ENCODE measurements around the gene ADAMTSL5. TPM values are rescaled to one million over a fixed set of nuclear protein-coding genes. Genes with fewer than 3 reads are reported as not detected.

The ADAMTSL5 gene
- total and polyA plus RNA-seq, 3 experiments from 2014 or later = 1.0 to 2.7 (median 2.3) TPM

GRCh38 chr19:1513499-1514294 lies 878 bp upstream of the ADAMTSL5 start:
- peak; percentile 54 to 77 (median 63) for DNase-seq
- Mint-ChIP-seq H3K9me3 (no peaks in the 10 kb centered on the region), H3K4me3 (peak overlapping the region in 4 of 7 donors; percentile 22 to 72 (median 34)), H3K27me3 (peaks cover 6 to 23% of the 10 kb centered on the region in 2 donors), H3K36me3 (no peaks in the 10 kb centered on the region), H3K4me1 (peaks cover 6 to 10% (median 6%) of the 10 kb centered on the region in 3 donors), H3K27ac (peak overlapping the region in 1 of 8 donors; percentile 66)
- Histone ChIP-seq H3K27ac (ENCODE audit: low read depth, low read length) (no peak overlapping the region), H3K27me3 (ENCODE audit: insufficient read depth, low read length, poor library complexity, severe bottlenecking) (no peaks in the 10 kb centered on the region), H3K9me3 (ENCODE audit: low read length) (no peaks in the 10 kb centered on the region), H3K36me3 (ENCODE audit: insufficient read depth, low read length) (no peaks in the 10 kb centered on the region), H3K4me1 (ENCODE audit: insufficient read depth, low read length) (peaks cover 9% of the 10 kb centered on the region), H3K4me3 (ENCODE audit: low read length) (no peak overlapping the region)
- ChIA-PET POLR2A (no interaction called here), CTCF (interaction anchor here (1.0 kb wide), 2 partner anchors 12 to 47 kb away, joined by 3 to 5 read pairs; no protein-coding TSS in a partner anchor)

GRCh38 chr19:1511318-1512317 lies 1.2 kb downstream of the ADAMTSL5 start:
- Histone ChIP-seq H3K4me3 (ENCODE audit: low read length) (peak overlapping the region; percentile 47), H3K27ac (ENCODE audit: low read depth, low read length) (no peak overlapping the region), H3K36me3 (ENCODE audit: insufficient read depth, low read length) (no peaks in the 10 kb centered on the region), H3K27me3 (ENCODE audit: insufficient read depth, low read length, poor library complexity, severe bottlenecking) (no peaks in the 10 kb centered on the region), H3K9me3 (ENCODE audit: low read length) (no peaks in the 10 kb centered on the region), H3K4me1 (ENCODE audit: insufficient read depth, low read length) (peaks cover 16% of the 10 kb centered on the region)
- peaks cover 12 to 16% (median 14%) of the 10 kb centered on the region in 3 donors for H3K4me1 Mint-ChIP-seq
- no peaks in the 10 kb centered on the region for H3K9me3 Mint-ChIP-seq
- H3K4me3 Mint-ChIP-seq = peak overlapping the region; percentile 44 to 75 (median 68)
- peaks cover 10 to 30% of the 10 kb centered on the region in 2 donors for H3K27me3 Mint-ChIP-seq
- CTCF ChIA-PET = interaction anchor here (0.6 to 1.4 kb wide), 2 partner anchors 40 to 200 kb away, joined by 3 to 5 read pairs; no protein-coding TSS in a partner anchor
- H3K27ac Mint-ChIP-seq = no peak overlapping the region
- POLR2A ChIA-PET = no interaction called here
- H3K36me3 Mint-ChIP-seq = no peaks in the 10 kb centered on the region
- DNase-seq = no peak

- Mint-ChIP-seq H3K36me3 (no peaks in the 10 kb centered on the region), H3K4me1 (peaks cover 15 to 18% (median 16%) of the 10 kb centered on the region in 3 donors), H3K27ac (peak overlapping the region in 1 of 8 donors; percentile 70), H3K4me3 (peak overlapping the region in 2 of 7 donors; percentile 68 to 72), H3K27me3 (peaks cover 10 to 29% of the 10 kb centered on the region in 2 donors), H3K9me3 (no peaks in the 10 kb centered on the region)
- DNase-seq = no peak
- Histone ChIP-seq H3K4me3 (ENCODE audit: low read length) (no peak overlapping the region), H3K36me3 (ENCODE audit: insufficient read depth, low read length) (no peaks in the 10 kb centered on the region), H3K4me1 (ENCODE audit: insufficient read depth, low read length) (peaks cover 16% of the 10 kb centered on the region), H3K9me3 (ENCODE audit: low read length) (no peaks in the 10 kb centered on the region), H3K27ac (ENCODE audit: low read depth, low read length) (no peak overlapping the region), H3K27me3 (ENCODE audit: insufficient read depth, low read length, poor library complexity, severe bottlenecking) (no peaks in the 10 kb centered on the region)
- ChIA-PET POLR2A (no interaction called here), CTCF (no interaction called here)
Measured at GRCh38 chr19:1510807-1511206, 2.0 kb downstream of the ADAMTSL5 start.

GRCh38 chr19:1510442-1510806 lies 2.4 kb downstream of the ADAMTSL5 start:
- peaks cover 14 to 32% of the 10 kb centered on the region in 2 donors for H3K27me3 Mint-ChIP-seq
- ChIA-PET CTCF (no interaction called here), POLR2A (no interaction called here)
- Histone ChIP-seq H3K4me1 (ENCODE audit: insufficient read depth, low read length) (peaks cover 16% of the 10 kb centered on the region), H3K27ac (ENCODE audit: low read depth, low read length) (no peak overlapping the region), H3K4me3 (ENCODE audit: low read length) (no peak overlapping the region), H3K27me3 (ENCODE audit: insufficient read depth, low read length, poor library complexity, severe bottlenecking) (no peaks in the 10 kb centered on the region), H3K36me3 (ENCODE audit: insufficient read depth, low read length) (no peaks in the 10 kb centered on the region), H3K9me3 (ENCODE audit: low read length) (no peaks in the 10 kb centered on the region)
- H3K36me3 Mint-ChIP-seq = no peaks in the 10 kb centered on the region
- no peak overlapping the region for H3K27ac Mint-ChIP-seq
- H3K4me1 Mint-ChIP-seq = peaks cover 16 to 21% (median 18%) of the 10 kb centered on the region in 3 donors
- H3K4me3 Mint-ChIP-seq = no peak overlapping the region
- DNase-seq = no peak
- H3K9me3 Mint-ChIP-seq = no peaks in the 10 kb centered on the region

GRCh38 chr19:1509602-1510441 lies 3.0 kb downstream of the ADAMTSL5 start:
- no peak overlapping the region for H3K4me3 ChIP-seq (ENCODE audit: low read length)
- ChIA-PET POLR2A (interaction anchor here (0.6 to 0.7 kb wide), 2 partner anchors 41 to 50 kb away, joined by 5 to 6 read pairs; no protein-coding TSS in a partner anchor), CTCF (interaction anchor here (1.0 kb wide), 1 partner anchor 316 kb away, joined by 4 read pairs; no protein-coding TSS in a partner anchor)
- no peak overlapping the region for H3K27ac ChIP-seq (ENCODE audit: low read depth, low read length)
- H3K9me3 Mint-ChIP-seq = no peaks in the 10 kb centered on the region
- no peaks in the 10 kb centered on the region for H3K36me3 Mint-ChIP-seq
- H3K27me3 ChIP-seq (ENCODE audit: insufficient read depth, low read length, poor library complexity, severe bottlenecking) = no peaks in the 10 kb centered on the region
- peak overlapping the region in 1 of 7 donors; percentile 20 for H3K4me3 Mint-ChIP-seq
- peak overlapping the region in 2 of 8 donors; percentile 48 to 84 for H3K27ac Mint-ChIP-seq
- H3K4me1 ChIP-seq (ENCODE audit: insufficient read depth, low read length) = peaks cover 16% of the 10 kb centered on the region
- H3K4me1 Mint-ChIP-seq = peaks cover 16 to 21% (median 18%) of the 10 kb centered on the region in 3 donors
- no peak for DNase-seq
- H3K27me3 Mint-ChIP-seq = peaks cover 17 to 34% of the 10 kb centered on the region in 2 donors
- H3K36me3 ChIP-seq (ENCODE audit: insufficient read depth, low read length) = no peaks in the 10 kb centered on the region
- no peaks in the 10 kb centered on the region for H3K9me3 ChIP-seq (ENCODE audit: low read length)

GRCh38 chr19:1508507-1508856 lies 4.3 kb downstream of the ADAMTSL5 start:
- no peak for DNase-seq
- H3K4me1 Mint-ChIP-seq = peaks cover 16 to 21% (median 18%) of the 10 kb centered on the region in 3 donors
- Histone ChIP-seq H3K27ac (ENCODE audit: low read depth, low read length) (no peak overlapping the region), H3K9me3 (ENCODE audit: low read length) (no peaks in the 10 kb centered on the region), H3K36me3 (ENCODE audit: insufficient read depth, low read length) (no peaks in the 10 kb centered on the region), H3K4me1 (ENCODE audit: insufficient read depth, low read length) (peaks cover 18% of the 10 kb centered on the region), H3K4me3 (ENCODE audit: low read length) (no peak overlapping the region), H3K27me3 (ENCODE audit: insufficient read depth, low read length, poor library complexity, severe bottlenecking) (peaks cover 6% of the 10 kb centered on the region)
- H3K27ac Mint-ChIP-seq = peak overlapping the region in 3 of 8 donors; percentile 38 to 72 (median 64)
- ChIA-PET CTCF (no interaction called here), POLR2A (no interaction called here)
- H3K27me3 Mint-ChIP-seq = peaks cover 15 to 34% of the 10 kb centered on the region in 2 donors
- no peaks in the 10 kb centered on the region for H3K9me3 Mint-ChIP-seq
- peak overlapping the region in 3 of 7 donors; percentile 28 to 39 (median 33) for H3K4me3 Mint-ChIP-seq
- no peaks in the 10 kb centered on the region for H3K36me3 Mint-ChIP-seq

- Mint-ChIP-seq H3K36me3 (no peaks in the 10 kb centered on the region), H3K27me3 (peaks cover 15 to 37% of the 10 kb centered on the region in 2 donors), H3K27ac (peak overlapping the region; percentile 69 to 92 (median 82)), H3K9me3 (no peaks in the 10 kb centered on the region), H3K4me3 (peak overlapping the region; percentile 79 to 86 (median 83)), H3K4me1 (peaks cover 16 to 21% (median 18%) of the 10 kb centered on the region in 3 donors)
- DNase-seq = peak; percentile 84 to 93 (median 89)
- ChIA-PET POLR2A (no interaction called here), CTCF (no interaction called here)
- H3K27me3 ChIP-seq (ENCODE audit: insufficient read depth, low read length, poor library complexity, severe bottlenecking) = peaks cover 9% of the 10 kb centered on the region
- H3K4me3 ChIP-seq (ENCODE audit: low read length) = peak overlapping the region; percentile 54
- no peaks in the 10 kb centered on the region for H3K9me3 ChIP-seq (ENCODE audit: low read length)
- no peaks in the 10 kb centered on the region for H3K36me3 ChIP-seq (ENCODE audit: insufficient read depth, low read length)
- peak overlapping the region; percentile 80 for H3K27ac ChIP-seq (ENCODE audit: low read depth, low read length)
- H3K4me1 ChIP-seq (ENCODE audit: insufficient read depth, low read length) = peaks cover 24% of the 10 kb centered on the region
Measured at GRCh38 chr19:1507763-1508506, 4.9 kb downstream of the ADAMTSL5 start.

Data from CD8-positive, alpha-beta memory T cell (primary cell).